SW480 (cell line): Measurements from ENCODE around the gene STIM1.
"Not testable (repeated sequence)": the region's sequence is repeated elsewhere in the genome, so short reads cannot be mapped to it uniquely, and the experiment has no call there.

Experiments used
- DNase-seq: peaks from one replicate; pipeline ENCODE4 v3.0.0-alpha.2; 2016; ENCODE audit warnings: low spot score

STIM1 gene

GRCh38 chr11:3855808-3856491, 486 bp downstream of the STIM1 start:
- DNase-seq = peak; percentile 53

GRCh38 chr11:3856856-3857553, 1.5 kb downstream of the STIM1 start:
- DNase-seq = no peak

- DNase-seq = no peak
Observed at GRCh38 chr11:3857628-3858027, 2.2 kb downstream of the STIM1 start.

- no peak for DNase-seq
Observed at GRCh38 chr11:3859373-3859881, 4.0 kb downstream of the STIM1 start.

- DNase-seq = no peak
Observed at GRCh38 chr11:3860375-3860774, 4.9 kb downstream of the STIM1 start.

GRCh38 chr11:3860898-3861393, 5.5 kb downstream of the STIM1 start:
- DNase-seq = not testable (repeated sequence)

- DNase-seq = no peak
Observed at GRCh38 chr11:3861683-3862082, 6.2 kb downstream of the STIM1 start.

GRCh38 chr11:3865388-3866193, 10.1 kb downstream of the STIM1 start:
- no peak for DNase-seq

- no peak for DNase-seq
Observed at GRCh38 chr11:3866206-3866605, 10.7 kb downstream of the STIM1 start.

GRCh38 chr11:3866836-3867208, 11.4 kb downstream of the STIM1 start:
- no peak for DNase-seq

- DNase-seq = no peak
Observed at GRCh38 chr11:3867209-3868091, 12.0 kb downstream of the STIM1 start.

- DNase-seq = no peak
Observed at GRCh38 chr11:3873712-3874349, 18.4 kb downstream of the STIM1 start.

GRCh38 chr11:3876613-3877012, 21.1 kb downstream of the STIM1 start:
- DNase-seq = no peak

- no peak for DNase-seq
Observed at GRCh38 chr11:3877364-3878257, 22.1 kb downstream of the STIM1 start.

GRCh38 chr11:3878258-3878584, 22.8 kb downstream of the STIM1 start:
- no peak for DNase-seq

GRCh38 chr11:3879216-3879966, 23.9 kb downstream of the STIM1 start:
- no peak for DNase-seq

- peak; percentile 21 for DNase-seq
Observed at GRCh38 chr11:3879967-3880542, 24.6 kb downstream of the STIM1 start.

GRCh38 chr11:3880724-3881123, 25.3 kb downstream of the STIM1 start:
- DNase-seq = peak; percentile 37

GRCh38 chr11:3882655-3883054, 27.2 kb downstream of the STIM1 start:
- no peak for DNase-seq
